Subcutaneous adipose tissue (tissue), 4 donors: ENCODE data around the gene CAPNS2. TPM values are rescaled to one million over a fixed set of nuclear protein-coding genes. Genes with fewer than 3 reads are reported as not detected.

Source experiments
- total RNA-seq, 4 donors: library from RNA; depleted of rRNA; stranded (reverse); fragments of >200 nt; gene quantifications; one replicate each; pipeline ENCODE4 v1.1.0, GENCODE V29; 2016
- TF ChIP-seq, protein P1 (sequence below): fragments of 450-650 bp; IDR thresholded peaks from one replicate; pipeline ENCODE4 v1.5.1; 2016; ENCODE audit warnings: low read depth, mild to moderate bottlenecking, control low read depth, antibody characterized with exemption, moderate library complexity

Gene CAPNS2
- total RNA-seq, 4 donors from 2014 or later = 2.3 to 3.2 TPM; not detected in 2

DNA sequence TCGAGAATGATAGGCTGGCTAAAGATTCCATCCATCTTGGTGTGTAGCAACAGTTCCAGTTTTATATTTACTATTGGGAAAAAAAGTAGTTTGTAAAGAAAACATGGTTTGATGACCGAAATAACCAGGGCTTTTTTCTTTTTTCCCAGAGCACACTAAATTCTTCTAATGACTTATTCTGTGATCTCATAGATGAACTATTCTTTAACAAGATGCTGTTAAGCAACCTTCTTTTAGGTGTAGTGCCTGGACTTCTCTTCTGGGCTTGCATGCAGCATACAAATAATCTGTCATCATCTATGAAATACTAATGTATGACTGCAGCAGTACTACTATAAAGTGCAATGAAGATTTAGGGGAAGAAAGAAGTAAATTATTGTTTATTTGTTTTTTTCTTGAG is 11.0 kb upstream of the CAPNS2 start:
- TF ChIP-seq, protein P1, sequence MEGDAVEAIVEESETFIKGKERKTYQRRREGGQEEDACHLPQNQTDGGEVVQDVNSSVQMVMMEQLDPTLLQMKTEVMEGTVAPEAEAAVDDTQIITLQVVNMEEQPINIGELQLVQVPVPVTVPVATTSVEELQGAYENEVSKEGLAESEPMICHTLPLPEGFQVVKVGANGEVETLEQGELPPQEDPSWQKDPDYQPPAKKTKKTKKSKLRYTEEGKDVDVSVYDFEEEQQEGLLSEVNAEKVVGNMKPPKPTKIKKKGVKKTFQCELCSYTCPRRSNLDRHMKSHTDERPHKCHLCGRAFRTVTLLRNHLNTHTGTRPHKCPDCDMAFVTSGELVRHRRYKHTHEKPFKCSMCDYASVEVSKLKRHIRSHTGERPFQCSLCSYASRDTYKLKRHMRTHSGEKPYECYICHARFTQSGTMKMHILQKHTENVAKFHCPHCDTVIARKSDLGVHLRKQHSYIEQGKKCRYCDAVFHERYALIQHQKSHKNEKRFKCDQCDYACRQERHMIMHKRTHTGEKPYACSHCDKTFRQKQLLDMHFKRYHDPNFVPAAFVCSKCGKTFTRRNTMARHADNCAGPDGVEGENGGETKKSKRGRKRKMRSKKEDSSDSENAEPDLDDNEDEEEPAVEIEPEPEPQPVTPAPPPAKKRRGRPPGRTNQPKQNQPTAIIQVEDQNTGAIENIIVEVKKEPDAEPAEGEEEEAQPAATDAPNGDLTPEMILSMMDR = no peak

DNA sequence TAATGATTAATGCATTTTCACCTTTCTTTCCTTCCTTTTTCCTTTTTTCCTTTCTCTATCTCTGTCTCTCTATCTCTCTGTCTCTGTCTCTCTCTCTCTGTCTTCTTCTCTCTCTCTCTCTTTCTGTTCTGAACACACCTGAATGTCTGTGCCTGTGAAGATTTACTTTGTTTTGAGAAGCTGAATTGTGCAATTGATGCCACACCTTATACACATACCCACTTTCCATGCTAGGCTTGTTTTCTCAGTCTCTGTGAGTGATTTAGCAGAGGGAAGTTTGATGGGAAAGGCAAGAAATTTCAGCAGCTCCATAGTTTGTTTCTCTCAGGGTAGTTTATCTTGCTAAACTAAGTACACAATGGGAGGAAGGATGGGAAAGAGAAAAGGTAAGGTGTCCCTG is 9.3 kb upstream of the CAPNS2 start:
- TF ChIP-seq, protein P1 = no peak

DNA sequence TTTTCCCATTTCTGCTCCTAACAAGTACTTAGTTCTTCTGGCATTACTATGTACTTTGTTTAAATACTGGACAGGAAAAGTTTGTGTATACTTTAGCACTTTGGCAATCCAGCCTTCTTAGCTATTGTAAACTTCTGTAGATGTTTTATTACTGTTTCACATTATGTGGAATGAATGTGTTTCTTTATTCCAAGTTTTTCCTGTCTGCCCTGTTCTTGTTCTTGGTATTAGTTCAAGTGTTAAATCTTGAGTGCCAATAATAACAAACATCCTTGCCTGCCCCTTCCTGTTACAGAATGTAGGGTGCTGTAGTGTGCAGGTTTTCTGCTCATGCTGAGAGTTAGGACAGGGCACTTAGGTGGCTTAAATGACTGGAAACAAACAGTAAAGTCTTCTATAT is 7.3 kb upstream of the CAPNS2 start:
- TF ChIP-seq, protein P1 = no peak

DNA sequence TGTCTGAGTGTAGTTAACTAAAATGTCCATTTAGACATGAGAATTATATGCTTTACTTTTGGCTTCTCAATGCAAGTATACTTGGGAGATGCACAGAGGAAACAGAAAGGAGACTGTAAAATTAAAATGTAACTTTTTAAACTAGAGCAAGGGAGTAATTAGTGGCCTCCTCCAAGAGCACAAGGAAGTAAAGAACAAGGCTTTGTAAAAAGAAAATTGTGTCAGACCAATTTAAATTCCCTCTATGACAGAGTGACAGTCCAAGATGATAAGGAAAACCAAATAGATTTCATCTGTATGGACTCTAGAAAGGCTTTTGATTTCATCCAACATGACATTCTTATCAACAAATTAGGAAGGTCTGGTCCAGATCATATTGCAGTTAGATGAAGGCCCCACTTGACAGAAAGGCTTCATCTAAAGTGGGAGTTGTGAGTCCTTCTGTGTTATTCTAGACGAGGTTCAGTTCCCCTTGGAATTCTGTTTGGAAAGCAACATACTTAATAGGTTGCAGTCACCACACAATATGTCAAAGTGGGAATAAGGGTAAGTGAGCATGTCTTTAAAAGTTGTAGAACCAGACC is 6.5 kb upstream of the CAPNS2 start:
- TF ChIP-seq, protein P1 = no peak

DNA sequence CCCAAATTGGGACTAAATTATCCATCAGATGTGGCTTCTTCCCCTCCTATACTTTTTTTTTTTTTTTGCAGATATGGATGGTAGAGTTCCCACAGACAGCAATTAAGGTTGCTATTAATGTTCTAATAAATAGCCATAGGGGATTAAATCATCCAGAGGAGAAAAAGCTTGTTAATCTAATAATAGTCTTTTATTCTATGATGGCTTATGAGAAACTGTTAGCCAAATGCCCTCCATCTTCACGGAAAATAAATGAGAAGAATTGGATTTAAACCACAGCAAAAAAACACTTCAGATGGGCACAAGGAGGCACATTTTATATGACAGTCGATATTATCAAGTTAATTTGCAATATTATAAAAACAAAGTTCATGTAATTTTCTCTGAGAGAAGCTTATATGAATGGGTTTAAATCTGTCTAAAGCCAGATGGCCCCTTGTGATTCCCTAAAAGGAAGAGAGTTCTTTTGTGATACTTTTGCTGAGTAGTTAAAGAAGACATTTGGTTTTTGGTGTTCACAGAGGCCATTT is 5.1 kb upstream of the CAPNS2 start:
- TF ChIP-seq, protein P1 = no peak

DNA sequence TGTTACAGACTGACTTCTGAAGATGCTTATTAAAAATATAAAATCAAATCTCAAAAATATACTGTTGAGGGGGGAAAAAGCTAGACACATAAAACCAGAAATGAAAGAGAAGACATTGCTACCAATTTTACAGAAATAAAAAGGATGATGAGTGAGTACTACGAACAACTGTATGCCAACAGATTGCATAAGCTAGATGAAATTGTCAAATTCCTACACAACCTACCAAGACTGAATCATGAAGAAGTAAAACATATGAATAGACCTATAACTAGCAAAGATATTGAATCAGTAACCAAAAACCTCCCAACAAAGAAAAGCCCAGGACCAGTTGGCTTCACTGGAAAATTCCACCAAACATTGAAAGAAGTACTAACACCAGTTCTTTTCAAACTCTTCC is 3.5 kb upstream of the CAPNS2 start:
- TF ChIP-seq, protein P1 = no peak

DNA sequence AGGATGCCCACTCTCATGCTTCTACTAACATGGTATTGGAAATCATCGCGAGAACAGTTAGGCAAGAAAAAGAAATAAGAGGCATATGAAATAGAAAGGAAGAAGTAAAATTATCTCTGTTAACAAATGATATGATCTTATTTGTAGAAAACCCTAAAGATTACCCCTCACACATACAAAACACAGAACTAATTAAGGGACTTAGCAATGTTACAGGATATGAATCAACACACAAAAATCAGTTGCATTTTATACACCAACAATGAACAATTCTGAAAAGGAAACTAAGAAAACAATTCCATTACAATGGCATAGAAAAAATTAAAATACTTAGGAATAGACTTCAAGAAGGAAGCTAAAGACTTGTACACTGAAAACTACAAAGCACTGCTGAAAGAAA is 2.7 kb upstream of the CAPNS2 start:
- TF ChIP-seq, protein P1 = no peak
